GM23338 (cell line): ENCODE data around the gene NAA11. TPM values are rescaled to one million over a fixed set of nuclear protein-coding genes. Genes with fewer than 3 reads are reported as not detected.

Experiments used
- ATAC-seq: fragments of 200-7000 bp; cut with Tn5 transposase; 3 replicates; pipeline ENCODE4 v1.9.1; 2020
- DNase-seq: peaks from one replicate; pipeline ENCODE4 v3.0.0-alpha.2; 2015; ENCODE audit warnings: low spot score
- H2AFZ ChIP-seq: fragments of 200-600 bp; sonication (generic); 2 replicates; pipeline ENCODE4 v1.8.0; 2016; ENCODE audit warnings: antibody characterized with exemption, mild to moderate bottlenecking, moderate library complexity
- H3F3A ChIP-seq: fragments of 200-600 bp; sonication (generic); replicated peaks from 2 replicates; pipeline ENCODE4 v1.8.0; 2017; ENCODE audit warnings: antibody characterized with exemption, mixed run types, low read depth
- H3K27ac ChIP-seq: fragments of 200-600 bp; sonication (generic); 2 replicates; pipeline ENCODE4 v1.6.1; 2016; ENCODE audit warnings: low read depth
- H3K27me3 ChIP-seq: fragments of 200-600 bp; sonication (generic); 2 replicates; pipeline ENCODE4 v1.8.0; 2016; ENCODE audit warnings: mild to moderate bottlenecking, mixed run types, moderate library complexity; ENCODE audit not compliant: insufficient read depth
- H3K36me3 ChIP-seq: fragments of 200-600 bp; sonication (generic); 2 replicates; pipeline ENCODE4 v1.8.0; 2016; ENCODE audit warnings: mild to moderate bottlenecking; ENCODE audit not compliant: insufficient read depth
- H3K4me1 ChIP-seq: fragments of 200-600 bp; sonication (generic); 2 replicates; pipeline ENCODE4 v1.8.0; 2016; ENCODE audit warnings: mild to moderate bottlenecking, moderate library complexity; ENCODE audit not compliant: insufficient read depth
- H3K4me2 ChIP-seq: fragments of 200-600 bp; sonication (generic); 2 replicates; pipeline ENCODE4 v1.7.1; 2017; ENCODE audit warnings: mixed run types
- H3K4me3 ChIP-seq: fragments of 200-600 bp; sonication (generic); 2 replicates; pipeline ENCODE4 v1.6.1; 2016; ENCODE audit warnings: mixed run types
- H3K79me2 ChIP-seq: fragments of 200-600 bp; sonication (generic); replicated peaks from 2 replicates; pipeline ENCODE4 v1.8.0; 2017; ENCODE audit warnings: mild to moderate bottlenecking; ENCODE audit not compliant: insufficient read depth
- H3K9me2 ChIP-seq: fragments of 200-600 bp; sonication (generic); 2 replicates; pipeline ENCODE4 v1.8.0; 2017; ENCODE audit not compliant: insufficient read depth
- H4K20me1 ChIP-seq: fragments of 200-600 bp; sonication (generic); replicated peaks from 2 replicates; pipeline ENCODE4 v1.8.0; 2017; ENCODE audit warnings: mild to moderate bottlenecking; ENCODE audit not compliant: insufficient read depth
- H3K27ac Mint-ChIP-seq: 2 replicates; pipeline ENCODE4 v1.8.0; 2020; ENCODE audit warnings: inconsistent platforms, mild to moderate bottlenecking, moderate library complexity, mixed read lengths
- H3K27me3 Mint-ChIP-seq: 3 replicates; pipeline ENCODE4 v1.8.0; 2022; ENCODE audit warnings: low read depth, mild to moderate bottlenecking, moderate library complexity, mixed read lengths, inconsistent platforms; ENCODE audit not compliant: insufficient read depth, poor library complexity
- H3K36me3 Mint-ChIP-seq: 3 replicates; pipeline ENCODE4 v1.8.0; 2021; ENCODE audit warnings: low read depth, mild to moderate bottlenecking, inconsistent platforms, moderate library complexity, mixed read lengths
- H3K4me1 Mint-ChIP-seq: 3 replicates; pipeline ENCODE4 v1.8.0; 2020; ENCODE audit warnings: mild to moderate bottlenecking, inconsistent platforms, mixed read lengths
- H3K4me3 Mint-ChIP-seq: 3 replicates; pipeline ENCODE4 v1.8.0; 2021; ENCODE audit warnings: moderate library complexity, mild to moderate bottlenecking, inconsistent platforms, mixed read lengths
- H3K9me3 Mint-ChIP-seq: 3 replicates; pipeline ENCODE4 v1.8.0; 2020; ENCODE audit warnings: moderate library complexity, mild to moderate bottlenecking, inconsistent platforms, mixed read lengths
- CREB1 ChIP-seq: fragments of 250-450 bp; sonication (Bioruptor Pico); IDR thresholded peaks from 2 replicates; pipeline ENCODE4 v1.5.0; 2020; ENCODE audit warnings: low read depth, mild to moderate bottlenecking, moderate library complexity
- CTCF ChIP-seq, 2 experiments: fragments of 200-600 bp in 1 of 2; sonication (generic) in 1 of 2; conservative IDR thresholded peaks; 2 replicates each; pipeline versions ENCODE4 v1.5.1 to v1.6.1; 2016 to 2017; ENCODE audit warnings: antibody characterized with exemption in 2 of 2, low read depth in 2 of 2, mild to moderate bottlenecking in 2 of 2, moderate library complexity in 1 of 2
- ETS1 ChIP-seq: IDR thresholded peaks from 2 replicates; pipeline ENCODE4 v1.6.1; 2016; ENCODE audit warnings: antibody characterized with exemption
- EZH2 ChIP-seq: fragments of 200-600 bp; sonication (generic); IDR thresholded peaks from one replicate; pipeline ENCODE4 v1.8.0; 2017; ENCODE audit warnings: antibody characterized with exemption, mild to moderate bottlenecking, low read depth; ENCODE audit not compliant: unreplicated experiment
- EZH2phosphoT487 ChIP-seq: fragments of 200-600 bp; sonication (generic); IDR thresholded peaks from one replicate; pipeline ENCODE4 v1.8.1; 2018; ENCODE audit warnings: antibody characterized with exemption; ENCODE audit not compliant: unreplicated experiment
- JUNB ChIP-seq: IDR thresholded peaks from one replicate; pipeline ENCODE4 v1.6.1; 2016; ENCODE audit warnings: antibody characterized with exemption; ENCODE audit not compliant: unreplicated experiment
- NANOG ChIP-seq: IDR thresholded peaks from 2 replicates; pipeline ENCODE4 v1.6.1; 2016; ENCODE audit warnings: antibody characterized with exemption, borderline replicate concordance
- POLR2AphosphoS5 ChIP-seq: IDR thresholded peaks from 2 replicates; pipeline ENCODE4 v1.6.1; 2016; ENCODE audit warnings: antibody characterized with exemption, low read depth
- ZNF462 ChIP-seq: fragments of 250-450 bp; sonication (Bioruptor Pico); IDR thresholded peaks from 2 replicates; pipeline ENCODE4 v1.5.0; 2020; ENCODE audit warnings: mild to moderate bottlenecking, moderate library complexity
- polyA plus RNA-seq: library from polyadenylated mRNA; unstranded; fragments of >200 nt; fragmentation: Nextera tagmentation; extraction: Ambion mirVana; gene quantifications from 2 replicates; pipeline ENCODE4 v1.2.1, GENCODE V29; 2016
- total RNA-seq: library from RNA; depleted of rRNA; stranded (reverse); fragments of >200 nt; shearing (Covaris generic); gene quantifications from 2 replicates; pipeline ENCODE4 v1.2.3, GENCODE V29; 2014

The NAA11 gene
- total and polyA plus RNA-seq, 2 experiments from 2014 or later: not detected

GRCh38 chr4:79338148-79338547 lies 12.3 kb upstream of the NAA11 start:
- Mint-ChIP-seq H3K4me1 (no peaks in the 10 kb centered on the region), H3K27me3 (no peaks in the 10 kb centered on the region), H3K36me3 (peaks cover 7% of the 10 kb centered on the region; the same call in 1 of the 3 replicates), H3K9me3 (peaks cover 6% of the 10 kb centered on the region; the same call in 1 of the 3 replicates), H3K4me3 (no peak overlapping the region), H3K27ac (no peak overlapping the region)
- Histone ChIP-seq H3K79me2 (no peaks in the 10 kb centered on the region), H3K4me3 (no peak overlapping the region), H3K4me2 (no peak overlapping the region), H2AFZ (peak overlapping the region; percentile 39; the same call in 1 of the 2 replicates), H3K27me3 (no peaks in the 10 kb centered on the region), H3K27ac (no peak overlapping the region), H3K4me1 (peaks cover 1% of the 10 kb centered on the region; the same call in 1 of the 2 replicates), H3K9me2 (peaks cover 6% of the 10 kb centered on the region; the same call in 1 of the 2 replicates), H3F3A (no peaks in the 10 kb centered on the region), H3K36me3 (no peaks in the 10 kb centered on the region), H4K20me1 (no peaks in the 10 kb centered on the region)
- no peak for DNase-seq
- TF ChIP-seq ETS1 (no peak), EZH2 (no peak), CTCF (conservative IDR thresholded peaks at IDR 0.05; ENCODE audit: low read depth in 2 of 2) (no peak), CREB1 (CRISPR knock-in tag) (no peak), ZNF462 (CRISPR knock-in tag) (no peak), JUNB (no peak), NANOG (no peak), EZH2phosphoT487 (no peak), POLR2AphosphoS5 (no peak)
- ATAC-seq: no peak
